Stimulated activated naive CD8-positive, alpha-beta T cell treated with anti-CD3 and anti-CD28 coated beads, Interleukin-15, Interleukin-2, amounts not matched to agents 100 ng/mL and 50 ng/mL, for 24 hours (primary cell): Measurements from ENCODE around the gene SLCO3A1.

Experiments used
- H3K27ac Mint-ChIP-seq: one replicate; pipeline ENCODE4 v1.8.0; 2021; ENCODE audit warnings: mild to moderate bottlenecking, mixed read lengths
- H3K27me3 Mint-ChIP-seq: one replicate; pipeline ENCODE4 v1.8.0; 2021; ENCODE audit warnings: mixed read lengths
- H3K36me3 Mint-ChIP-seq: one replicate; pipeline ENCODE4 v1.8.0; 2021; ENCODE audit warnings: low read depth, mixed read lengths
- H3K4me1 Mint-ChIP-seq: one replicate; pipeline ENCODE4 v1.8.0; 2021; ENCODE audit warnings: low read depth, mixed read lengths
- H3K4me3 Mint-ChIP-seq: one replicate; pipeline ENCODE4 v1.8.0; 2021; ENCODE audit warnings: mild to moderate bottlenecking, mixed read lengths
- H3K9me3 Mint-ChIP-seq: one replicate; pipeline ENCODE4 v1.8.0; 2021; ENCODE audit warnings: mixed read lengths

Gene SLCO3A1

GRCh38 chr15:92077353-92078085 lies 224.0 kb downstream of the SLCO3A1 start:
- Mint-ChIP-seq H3K27me3 (no peaks in the 10 kb centered on the region), H3K9me3 (no peaks in the 10 kb centered on the region), H3K4me3 (no peak overlapping the region), H3K36me3 (no peaks in the 10 kb centered on the region), H3K27ac (no peak overlapping the region), H3K4me1 (peaks cover 29% of the 10 kb centered on the region)

GRCh38 chr15:92078270-92078669 lies 224.8 kb downstream of the SLCO3A1 start:
- no peaks in the 10 kb centered on the region for H3K36me3 Mint-ChIP-seq
- peaks cover 28% of the 10 kb centered on the region for H3K4me1 Mint-ChIP-seq
- no peaks in the 10 kb centered on the region for H3K27me3 Mint-ChIP-seq
- H3K27ac Mint-ChIP-seq: no peak overlapping the region
- no peak overlapping the region for H3K4me3 Mint-ChIP-seq
- no peaks in the 10 kb centered on the region for H3K9me3 Mint-ChIP-seq

GRCh38 chr15:92079047-92079446 lies 225.5 kb downstream of the SLCO3A1 start:
- no peaks in the 10 kb centered on the region for H3K27me3 Mint-ChIP-seq
- H3K9me3 Mint-ChIP-seq: no peaks in the 10 kb centered on the region
- H3K36me3 Mint-ChIP-seq: no peaks in the 10 kb centered on the region
- H3K27ac Mint-ChIP-seq: no peak overlapping the region
- no peak overlapping the region for H3K4me3 Mint-ChIP-seq
- H3K4me1 Mint-ChIP-seq: peaks cover 22% of the 10 kb centered on the region

GRCh38 chr15:92079647-92080255 lies 226.2 kb downstream of the SLCO3A1 start:
- H3K4me1 Mint-ChIP-seq: peaks cover 15% of the 10 kb centered on the region
- H3K27ac Mint-ChIP-seq: no peak overlapping the region
- no peak overlapping the region for H3K4me3 Mint-ChIP-seq
- H3K36me3 Mint-ChIP-seq: no peaks in the 10 kb centered on the region
- H3K27me3 Mint-ChIP-seq: no peaks in the 10 kb centered on the region
- H3K9me3 Mint-ChIP-seq: no peaks in the 10 kb centered on the region

- Mint-ChIP-seq H3K4me1 (peaks cover 1% of the 10 kb centered on the region), H3K4me3 (no peak overlapping the region), H3K9me3 (no peaks in the 10 kb centered on the region), H3K36me3 (no peaks in the 10 kb centered on the region), H3K27ac (no peak overlapping the region), H3K27me3 (no peaks in the 10 kb centered on the region)
Measured at GRCh38 chr15:92082006-92082843, 228.7 kb downstream of the SLCO3A1 start.

- H3K4me3 Mint-ChIP-seq: no peak overlapping the region
- no peaks in the 10 kb centered on the region for H3K36me3 Mint-ChIP-seq
- H3K27ac Mint-ChIP-seq: no peak overlapping the region
- no peaks in the 10 kb centered on the region for H3K4me1 Mint-ChIP-seq
- H3K9me3 Mint-ChIP-seq: no peaks in the 10 kb centered on the region
- H3K27me3 Mint-ChIP-seq: no peaks in the 10 kb centered on the region
Measured at GRCh38 chr15:92083190-92083589, 229.7 kb downstream of the SLCO3A1 start.

GRCh38 chr15:92087211-92087610 lies 233.7 kb downstream of the SLCO3A1 start:
- Mint-ChIP-seq H3K27me3 (no peaks in the 10 kb centered on the region), H3K36me3 (no peaks in the 10 kb centered on the region), H3K4me1 (no peaks in the 10 kb centered on the region), H3K4me3 (no peak overlapping the region), H3K27ac (no peak overlapping the region), H3K9me3 (no peaks in the 10 kb centered on the region)

- Mint-ChIP-seq H3K4me1 (peaks cover 16% of the 10 kb centered on the region), H3K27me3 (no peaks in the 10 kb centered on the region)
Measured at GRCh38 chr15:92091155-92091734, 237.7 kb downstream of the SLCO3A1 start.

GRCh38 chr15:92092289-92093105 lies 239.0 kb downstream of the SLCO3A1 start:
- Mint-ChIP-seq H3K4me1 (peaks cover 24% of the 10 kb centered on the region), H3K4me3 (no peak overlapping the region), H3K27me3 (no peaks in the 10 kb centered on the region), H3K36me3 (no peaks in the 10 kb centered on the region), H3K27ac (no peak overlapping the region), H3K9me3 (no peaks in the 10 kb centered on the region)

More at GRCh38 chr15:92091155-92091734, 237.7 kb downstream of the SLCO3A1 start:
- no peak overlapping the region for H3K4me3 Mint-ChIP-seq
- H3K36me3 Mint-ChIP-seq: no peaks in the 10 kb centered on the region
- no peak overlapping the region for H3K27ac Mint-ChIP-seq
- no peaks in the 10 kb centered on the region for H3K9me3 Mint-ChIP-seq

GRCh38 chr15:92095693-92096092 lies 242.2 kb downstream of the SLCO3A1 start:
- Mint-ChIP-seq H3K27ac (no peak overlapping the region), H3K36me3 (no peaks in the 10 kb centered on the region), H3K27me3 (no peaks in the 10 kb centered on the region), H3K4me1 (peaks cover 28% of the 10 kb centered on the region), H3K4me3 (no peak overlapping the region), H3K9me3 (no peaks in the 10 kb centered on the region)

GRCh38 chr15:92097474-92098178 lies 244.1 kb downstream of the SLCO3A1 start:
- Mint-ChIP-seq H3K27ac (no peak overlapping the region), H3K36me3 (no peaks in the 10 kb centered on the region), H3K9me3 (no peaks in the 10 kb centered on the region), H3K27me3 (no peaks in the 10 kb centered on the region), H3K4me3 (no peak overlapping the region), H3K4me1 (peaks cover 36% of the 10 kb centered on the region)

GRCh38 chr15:92098869-92099268 lies 245.4 kb downstream of the SLCO3A1 start:
- no peaks in the 10 kb centered on the region for H3K9me3 Mint-ChIP-seq
- no peak overlapping the region for H3K27ac Mint-ChIP-seq
- no peaks in the 10 kb centered on the region for H3K36me3 Mint-ChIP-seq
- no peak overlapping the region for H3K4me3 Mint-ChIP-seq
- peaks cover 36% of the 10 kb centered on the region for H3K4me1 Mint-ChIP-seq
- no peaks in the 10 kb centered on the region for H3K27me3 Mint-ChIP-seq

- Mint-ChIP-seq H3K9me3 (no peaks in the 10 kb centered on the region), H3K4me1 (peaks cover 30% of the 10 kb centered on the region), H3K27me3 (no peaks in the 10 kb centered on the region), H3K4me3 (no peak overlapping the region), H3K27ac (no peak overlapping the region), H3K36me3 (no peaks in the 10 kb centered on the region)
Measured at GRCh38 chr15:92100301-92100700, 246.8 kb downstream of the SLCO3A1 start.

- Mint-ChIP-seq H3K27me3 (no peaks in the 10 kb centered on the region), H3K4me3 (no peak overlapping the region), H3K27ac (no peak overlapping the region), H3K36me3 (no peaks in the 10 kb centered on the region), H3K4me1 (peaks cover 25% of the 10 kb centered on the region), H3K9me3 (no peaks in the 10 kb centered on the region)
Measured at GRCh38 chr15:92100751-92101150, 247.2 kb downstream of the SLCO3A1 start.
